Heart right ventricle (tissue), 16 donors: Measurements from ENCODE around the gene RNASE2. TPM values are rescaled to one million over a fixed set of nuclear protein-coding genes. Genes with fewer than 3 reads are reported as not detected.

Source experiments
- ATAC-seq, 8 donors: fragments of 200-7000 bp; cut with Tn5 transposase; one replicate each; pipeline ENCODE4 v1.9.1; 2020; ENCODE audit warnings: mild to moderate bottlenecking in 8 of 8, moderate library complexity in 8 of 8, moderate number of reproducible peaks in 1 of 8
- DNase-seq, 2 donors: peaks; one replicate each; pipeline ENCODE4 v3.0.0-alpha.2; 2020
- H3K27ac ChIP-seq, 10 donors: fragments of 200-600 bp; sonication (generic) in 2 of 10; one replicate each; pipeline versions ENCODE4 v1.5.0 to v1.8.0; 2020 to 2022; ENCODE audit warnings: mild to moderate bottlenecking in 3 of 10
- H3K27me3 ChIP-seq, 7 donors: fragments of 200-600 bp; one replicate each; pipeline ENCODE4 v1.8.0; 2021 to 2022; ENCODE audit warnings: mild to moderate bottlenecking in 2 of 7
- H3K36me3 ChIP-seq, 9 donors: fragments of 200-600 bp; sonication (generic) in 1 of 9; one replicate each; pipeline versions ENCODE4 v1.5.0 to v1.8.0; 2020 to 2022; ENCODE audit warnings: mild to moderate bottlenecking in 2 of 9
- H3K4me1 ChIP-seq, 9 donors: fragments of 200-600 bp; sonication (generic) in 1 of 9; one replicate each; pipeline versions ENCODE4 v1.5.0 to v1.8.0; 2020 to 2022; ENCODE audit warnings: mild to moderate bottlenecking in 4 of 9
- H3K4me3 ChIP-seq, 10 donors: fragments of 200-600 bp; sonication (generic) in 2 of 10; one replicate each; pipeline versions ENCODE4 v1.5.0 to v1.8.0; 2020 to 2022; ENCODE audit warnings: mild to moderate bottlenecking in 7 of 10, moderate library complexity in 2 of 10
- H3K9me3 ChIP-seq, 11 donors: fragments of 200-600 bp in 10 of 11; sonication (generic) in 2 of 11; one replicate each; pipeline versions ENCODE4 v1.5.0 to v1.8.0; 2013 to 2022; ENCODE audit warnings: mild to moderate bottlenecking in 2 of 11, control low read depth in 1 of 11, moderate library complexity in 1 of 11
- CTCF ChIP-seq, 9 donors: fragments of 200-600 bp; sonication (generic) in 2 of 9; IDR thresholded peaks; one replicate each; pipeline versions ENCODE4 v1.5.0 to v1.8.0; 2021 to 2022; ENCODE audit warnings: antibody characterized with exemption in 9 of 9, mild to moderate bottlenecking in 5 of 9, moderate library complexity in 1 of 9
- WGBS, 2 donors: extraction: QIAGEN DNeasy Blood & Tissue Kit; methylation state at CpG; one replicate each; pipeline ENCODE4 v1.1.7; 2013; ENCODE audit warnings: inconsistent platforms in 1 of 2; 5-methylcytosine and 5-hydroxymethylcytosine counted together
- intact Hi-C, 10 donors: fragments of 100-400 bp; cut with DNase I; formaldehyde crosslinking; loops; one replicate each; pipeline versions ENCODE4 v1.11.1 to v1.14.2; 2022
- polyA plus RNA-seq, 2 donors: library from polyadenylated mRNA; stranded (reverse); fragments of 200-250 nt; gene quantifications; one replicate each; pipeline ENCODE4 v1.2.3, GENCODE V29; 2013
- total RNA-seq, 10 donors: library from RNA; stranded (reverse); fragmentation: NEBNext Ultra II Directional in 3 of 10; extraction: Animal tissue kit (Norgen Biotek cat#: 25700) in 3 of 10; gene quantifications; one replicate each; pipeline versions ENCODE4 v1.2.1 to v1.2.4, GENCODE V29; 2021 to 2023
- donor health status: Arrhythmogenic right ventricular cardiomyopathy.
- donor health status: ischemic (EF 13 %, LVEDD 7.1; RV severe dilation, severe dysfunction).
- donor health status: healthy with polysubstance abuse.
- donor health status: DM: no; HTN: yes; CAD: no.
- donor health status: DM: no; HTN: no; CAD: no.
- donor health status: ischemic (EF 25% LVEDD 6.9; RV normal size, moderate dysfunction).
- donor health status: ischemic (EF 25% LVEDD 5.7; RV mildly dilated, moderate dysfunction).
- donor health status: healthy.
- donor health status: DM: yes; HTN: yes; CAD: no.
- donor health status: Ischemic cardiomyopathy.
- donor health status: ischemic (EF 35%, LVEDD 5.7; RV mildly dilated, moderate dysfunction).
- donor health status: nonischemic (EF 11% LVEDD 7.7; RV severe dilation, severe dysfunction).
- donor health status: DM: yes; HTN: yes; CAD: no.
- donor health status: PGD.
- donor health status: ischemic (EF 29% LVEDD 5.4; RV normal size, mild dysfunction).
- donor health status: nonischemic (EF 23%, LVEDD 6.1; RV moderate dilation, normal function).

The RNASE2 gene
- total and polyA plus RNA-seq, 12 donors, result 1.2 to 7.8 (median 3.7) TPM; not detected in 6

- peak overlapping the region; percentile 33 to 79 (median 68) for H3K4me3 ChIP-seq
- H3K36me3 ChIP-seq, result no peaks in the 10 kb centered on the region
- no peaks in the 10 kb centered on the region for H3K9me3 ChIP-seq
- H3K27me3 ChIP-seq, result peaks cover 0 to 7% (median 0%) of the 10 kb centered on the region in 7 donors
- TF ChIP-seq CTCF (IDR thresholded peaks at IDR 0.05), result peak; percentile 70 to 91 (median 78)
- 0% methylated on average over 47 of the region's 47 CpGs for WGBS, 2 donors
- ATAC-seq (peak; percentile 95 to 98 (median 97)), DNase-seq (peak; percentile 83 to 87)
- H3K27ac ChIP-seq, result peak overlapping the region in 9 of 10 donors; percentile 41 to 87 (median 69)
- peaks cover 0 to 18% (median 8%) of the 10 kb centered on the region in 9 donors for H3K4me1 ChIP-seq
- intact Hi-C loops, result loop anchor here in 8 of 10 donors (1.0 to 10.0 kb wide), 8 partner anchors 98 to 276 kb away; no protein-coding TSS in a partner anchor
These were observed 15.9 kb downstream of the RNASE2 start for GRCh38 chr14:20970983-20971704.

GRCh38 chr14:20971705-20972021 lies 16.4 kb downstream of the RNASE2 start:
- Histone ChIP-seq H3K36me3 (no peaks in the 10 kb centered on the region), H3K4me3 (peak overlapping the region in 9 of 10 donors; percentile 39 to 79 (median 69)), H3K9me3 (no peaks in the 10 kb centered on the region), H3K4me1 (peaks cover 0 to 18% (median 8%) of the 10 kb centered on the region in 9 donors), H3K27me3 (peaks cover 0 to 7% (median 0%) of the 10 kb centered on the region in 7 donors), H3K27ac (peak overlapping the region in 8 of 10 donors; percentile 41 to 87 (median 70))
- intact Hi-C loops, result loop anchor here in 8 of 10 donors (1.0 to 10.0 kb wide), 8 partner anchors 99 to 277 kb away; no protein-coding TSS in a partner anchor
- TF ChIP-seq CTCF (IDR thresholded peaks at IDR 0.05), result no peak
- ATAC-seq (peak in 5 of 8 donors; percentile 8 to 55 (median 32)), DNase-seq (no peak)
- WGBS, 2 donors, result 9 to 10% methylated on average over 8 of the region's 8 CpGs

GRCh38 chr14:20973501-20973900 lies 18.2 kb downstream of the RNASE2 start:
- DNase-seq, result no peak
- Histone ChIP-seq H3K27ac (no peak overlapping the region), H3K4me3 (no peak overlapping the region), H3K9me3 (no peaks in the 10 kb centered on the region), H3K36me3 (no peaks in the 10 kb centered on the region), H3K4me1 (peaks cover 0 to 18% (median 8%) of the 10 kb centered on the region in 9 donors), H3K27me3 (no peaks in the 10 kb centered on the region)
- intact Hi-C loops, result loop anchor here in 8 of 10 donors (5.0 to 10.0 kb wide), 5 partner anchors 101 to 279 kb away; no protein-coding TSS in a partner anchor
- no peak for ATAC-seq
- WGBS, 2 donors, result 95% methylated on average over 3 of the region's 3 CpGs
- no peak for TF ChIP-seq CTCF (IDR thresholded peaks at IDR 0.05)

GRCh38 chr14:20976291-20976690 lies 21.0 kb downstream of the RNASE2 start:
- no peak overlapping the region for H3K27ac ChIP-seq
- no peak overlapping the region for H3K4me3 ChIP-seq
- H3K9me3 ChIP-seq, result no peaks in the 10 kb centered on the region
- ATAC-seq, result no peak
- intact Hi-C loops, result loop anchor here in 5 of 10 donors (10.0 kb wide), 2 partner anchors 121 to 281 kb away; no protein-coding TSS in a partner anchor
- WGBS, 2 donors, result 100% methylated on average over 1 of the region's 1 CpG
- H3K4me1 ChIP-seq, result peaks cover 0 to 7% (median 3%) of the 10 kb centered on the region in 9 donors
- no peak for TF ChIP-seq CTCF (IDR thresholded peaks at IDR 0.05)
- DNase-seq, result no peak
- no peaks in the 10 kb centered on the region for H3K27me3 ChIP-seq
- H3K36me3 ChIP-seq, result no peaks in the 10 kb centered on the region
